ENCODE results near the gene DNAJC30. TPM values are rescaled to one million over a fixed set of nuclear protein-coding genes. Genes with fewer than 3 reads are reported as not detected.

The DNAJC30 gene
- total RNA-seq, 3 donors from 2014 or later (not counting 1 experiment from before 2014, with no cell fraction given), result 8.7 to 9.9 (median 9.3) TPM

DNA sequence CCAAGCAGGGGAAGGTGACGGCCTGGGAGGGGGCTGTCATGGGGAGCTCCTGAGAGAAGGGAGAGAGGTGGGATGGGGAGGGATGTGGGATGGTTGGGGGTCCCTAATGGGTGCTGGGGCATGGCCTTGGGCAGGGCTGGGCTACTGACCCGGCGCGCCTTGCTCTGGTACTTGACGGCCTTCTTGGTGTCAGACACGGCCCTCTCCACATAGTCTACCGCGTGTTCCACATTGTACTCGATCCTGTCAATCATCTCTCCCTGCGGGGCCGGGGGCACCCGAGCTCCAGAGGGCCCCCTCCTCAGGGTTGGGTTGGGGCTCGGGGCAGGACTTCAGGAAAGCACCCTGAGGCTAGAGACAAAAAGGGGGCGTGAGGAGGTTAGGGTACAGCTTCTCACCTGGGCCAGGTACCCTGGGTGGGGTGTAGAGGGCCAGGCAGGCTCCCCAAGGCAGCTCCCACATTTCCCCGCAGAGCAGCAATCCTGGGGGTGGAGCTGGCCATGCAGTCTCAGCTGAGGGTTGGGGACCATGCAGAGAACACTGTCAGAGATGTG lies 17.4 kb upstream of the DNAJC30 start:
- Histone ChIP-seq H3K4me1 (ENCODE audit: control insufficient read depth, insufficient read depth, low read length) (peaks cover 5% of the 10 kb centered on the region), H3K27me3 (ENCODE audit: control insufficient read depth, insufficient read depth, low read length) (no peaks in the 10 kb centered on the region), H3K9me3 (ENCODE audit: control insufficient read depth, insufficient read depth, low read length) (no peaks in the 10 kb centered on the region), H3K36me3 (ENCODE audit: control insufficient read depth, insufficient read depth, low read length) (peaks cover 33% of the 10 kb centered on the region), H3K4me3 (ENCODE audit: low read length) (no peak overlapping the region), H3K27ac (ENCODE audit: low read length) (no peak overlapping the region)
- peaks cover 4% of the 10 kb centered on the region for H3K36me3 Mint-ChIP-seq
- no peak overlapping the region for H3K27ac Mint-ChIP-seq
- H3K4me1 Mint-ChIP-seq, result peaks cover 8 to 10% of the 10 kb centered on the region in 2 donors
- TF ChIP-seq, protein P1, sequence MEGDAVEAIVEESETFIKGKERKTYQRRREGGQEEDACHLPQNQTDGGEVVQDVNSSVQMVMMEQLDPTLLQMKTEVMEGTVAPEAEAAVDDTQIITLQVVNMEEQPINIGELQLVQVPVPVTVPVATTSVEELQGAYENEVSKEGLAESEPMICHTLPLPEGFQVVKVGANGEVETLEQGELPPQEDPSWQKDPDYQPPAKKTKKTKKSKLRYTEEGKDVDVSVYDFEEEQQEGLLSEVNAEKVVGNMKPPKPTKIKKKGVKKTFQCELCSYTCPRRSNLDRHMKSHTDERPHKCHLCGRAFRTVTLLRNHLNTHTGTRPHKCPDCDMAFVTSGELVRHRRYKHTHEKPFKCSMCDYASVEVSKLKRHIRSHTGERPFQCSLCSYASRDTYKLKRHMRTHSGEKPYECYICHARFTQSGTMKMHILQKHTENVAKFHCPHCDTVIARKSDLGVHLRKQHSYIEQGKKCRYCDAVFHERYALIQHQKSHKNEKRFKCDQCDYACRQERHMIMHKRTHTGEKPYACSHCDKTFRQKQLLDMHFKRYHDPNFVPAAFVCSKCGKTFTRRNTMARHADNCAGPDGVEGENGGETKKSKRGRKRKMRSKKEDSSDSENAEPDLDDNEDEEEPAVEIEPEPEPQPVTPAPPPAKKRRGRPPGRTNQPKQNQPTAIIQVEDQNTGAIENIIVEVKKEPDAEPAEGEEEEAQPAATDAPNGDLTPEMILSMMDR (IDR thresholded peaks at IDR 0.05), result no peak
- intact Hi-C loops (cut with micrococcal nuclease), result no loop called here
- ATAC-seq (no peak), DNase-seq (no peak)
- no peaks in the 10 kb centered on the region for H3K27me3 Mint-ChIP-seq (ENCODE audit: low read depth in 2 of 2)
- no peak overlapping the region for H3K4me3 Mint-ChIP-seq
- no peaks in the 10 kb centered on the region for H3K9me3 Mint-ChIP-seq
- 88% methylated on average over 15 of the region's 15 CpGs for WGBS (ENCODE audit: insufficient coverage)

DNA sequence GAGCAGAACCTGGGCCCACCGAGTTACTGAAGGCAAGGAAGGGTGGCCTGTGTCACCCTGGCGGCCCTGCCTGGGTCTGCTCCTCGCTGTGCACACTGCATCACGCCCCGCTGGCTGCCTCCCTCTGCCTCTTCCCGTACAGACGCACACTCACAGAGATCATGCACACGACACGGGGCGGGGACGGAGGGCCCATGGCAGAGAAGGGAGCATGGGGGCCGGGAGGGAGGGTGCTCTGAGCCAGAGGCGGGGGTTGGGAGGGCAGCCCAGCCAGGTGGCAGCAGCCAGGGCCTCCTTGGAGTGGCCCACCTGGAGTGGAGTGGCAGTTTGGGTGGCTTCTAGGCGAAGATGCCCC lies 16.8 kb upstream of the DNAJC30 start:
- 94% methylated on average over 14 of the region's 14 CpGs for WGBS (ENCODE audit: insufficient coverage)
- H3K9me3 ChIP-seq (ENCODE audit: control insufficient read depth, insufficient read depth, low read length), result no peaks in the 10 kb centered on the region
- TF ChIP-seq, protein P1 (IDR thresholded peaks at IDR 0.05), result no peak
- peaks cover 7% of the 10 kb centered on the region for H3K36me3 Mint-ChIP-seq
- H3K4me3 ChIP-seq (ENCODE audit: low read length), result no peak overlapping the region
- H3K27ac Mint-ChIP-seq, result no peak overlapping the region
- peaks cover 8 to 14% of the 10 kb centered on the region in 2 donors for H3K4me1 Mint-ChIP-seq
- ATAC-seq, result no peak
- H3K4me3 Mint-ChIP-seq, result no peak overlapping the region
- intact Hi-C loops (cut with micrococcal nuclease), result no loop called here
- peaks cover 5% of the 10 kb centered on the region for H3K4me1 ChIP-seq (ENCODE audit: control insufficient read depth, insufficient read depth, low read length)
- H3K27ac ChIP-seq (ENCODE audit: low read length), result no peak overlapping the region
- DNase-seq, result no peak
- peaks cover 36% of the 10 kb centered on the region for H3K36me3 ChIP-seq (ENCODE audit: control insufficient read depth, insufficient read depth, low read length)
- H3K27me3 Mint-ChIP-seq (ENCODE audit: low read depth in 2 of 2), result no peaks in the 10 kb centered on the region
- H3K27me3 ChIP-seq (ENCODE audit: control insufficient read depth, insufficient read depth, low read length), result no peaks in the 10 kb centered on the region
- H3K9me3 Mint-ChIP-seq, result no peaks in the 10 kb centered on the region

DNA sequence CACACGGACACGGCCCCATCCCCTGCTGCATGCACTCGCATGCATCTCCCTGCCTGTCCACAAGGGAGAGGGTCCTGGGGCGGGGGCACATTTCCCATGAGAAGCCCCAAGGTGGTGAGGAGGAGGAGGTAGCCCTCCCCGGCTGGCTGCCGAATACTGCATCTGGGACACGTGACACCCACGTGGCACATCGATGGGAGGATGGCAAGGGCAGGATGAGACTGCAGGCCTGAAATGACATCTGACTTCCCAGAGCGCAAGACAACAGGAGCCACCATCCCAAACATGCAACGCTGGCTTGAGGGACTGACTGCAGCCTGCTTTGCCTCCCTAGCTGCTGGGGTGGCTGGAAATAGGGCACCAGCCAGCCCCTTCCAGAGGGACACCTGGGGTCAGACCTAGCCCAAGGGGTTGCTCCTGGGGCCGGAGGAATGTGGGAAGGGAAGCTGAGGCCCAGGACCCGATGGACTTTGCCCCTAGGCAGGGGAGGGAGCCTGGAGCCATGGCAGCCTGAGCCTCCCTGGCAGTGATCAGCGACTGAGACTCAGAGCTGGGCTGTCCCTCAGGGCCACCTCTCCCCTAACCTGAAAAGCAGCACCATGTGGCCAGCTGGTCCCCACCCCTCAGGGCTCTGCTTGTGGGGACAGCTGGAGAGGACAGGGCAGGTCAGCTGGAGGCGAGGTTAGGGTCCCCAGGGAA lies 16.3 kb upstream of the DNAJC30 start:
- intact Hi-C loops (cut with micrococcal nuclease), result no loop called here
- Mint-ChIP-seq H3K9me3 (no peaks in the 10 kb centered on the region), H3K36me3 (peaks cover 9% of the 10 kb centered on the region), H3K4me1 (peaks cover 8 to 14% of the 10 kb centered on the region in 2 donors), H3K4me3 (no peak overlapping the region), H3K27ac (no peak overlapping the region), H3K27me3 (ENCODE audit: low read depth in 2 of 2) (no peaks in the 10 kb centered on the region)
- DNase-seq, result no peak
- ATAC-seq, result no peak
- Histone ChIP-seq H3K9me3 (ENCODE audit: control insufficient read depth, insufficient read depth, low read length) (no peaks in the 10 kb centered on the region), H3K4me3 (ENCODE audit: low read length) (no peak overlapping the region), H3K27me3 (ENCODE audit: control insufficient read depth, insufficient read depth, low read length) (no peaks in the 10 kb centered on the region), H3K36me3 (ENCODE audit: control insufficient read depth, insufficient read depth, low read length) (peaks cover 40% of the 10 kb centered on the region), H3K4me1 (ENCODE audit: control insufficient read depth, insufficient read depth, low read length) (peaks cover 5% of the 10 kb centered on the region), H3K27ac (ENCODE audit: low read length) (no peak overlapping the region)
- TF ChIP-seq, protein P1 (IDR thresholded peaks at IDR 0.05), result no peak
- WGBS (ENCODE audit: insufficient coverage), result 92% methylated on average over 15 of the region's 15 CpGs

All from natural killer cell (primary cell).